B cell (primary cell): ENCODE results near the gene CD99L2. TPM values are rescaled to one million over a fixed set of nuclear protein-coding genes. Genes with fewer than 3 reads are reported as not detected.

Experiments used
- ATAC-seq: fragments of 200-7000 bp; cut with Tn5 transposase; one replicate; pipeline ENCODE4 v1.10.0; 2021; ENCODE audit warnings: low read depth, mild to moderate bottlenecking, moderate number of reproducible peaks, moderate library complexity
- CTCF ChIA-PET: fragments of 350-600 bp; sonication (Branson Sonifier 250); formaldehyde crosslinking; loops from one replicate; lab custom pipeline; 2021; ENCODE audit warnings: antibody characterized with exemption, inconsistent platforms; lab: Charles Lee
- POLR2A ChIA-PET: fragments of 350-600 bp; sonication (Branson Sonifier 250); formaldehyde crosslinking; loops from one replicate; lab custom pipeline; 2021; ENCODE audit warnings: antibody characterized with exemption; lab: Charles Lee
- DNase-seq: peaks from one replicate; pipeline ENCODE4 v3.0.0; 2013
- H2AFZ ChIP-seq: 2 replicates; pipeline ENCODE4 v1.6.1; 2012; ENCODE audit warnings: mild to moderate bottlenecking, low read depth, low read length; ENCODE audit not compliant: insufficient read depth, poor library complexity, severe bottlenecking
- H3K27ac ChIP-seq, 2 donors: 1 replicate in 1 of 2; 2 replicates in 1 of 2; pipeline ENCODE4 v1.5.1; 2012 to 2013; ENCODE audit warnings: low read length in 2 of 2, mild to moderate bottlenecking in 2 of 2, moderate library complexity in 1 of 2
- H3K27me3 ChIP-seq, 4 experiments: fragments of 200-600 bp in 1 of 4; sonication (generic) in 1 of 4; replicated peaks in 1 of 4; 1 replicate in 2 of 4; 2 replicates in 2 of 4; pipeline versions ENCODE4 v1.6.1 to v1.7.0; 2013 to 2016; ENCODE audit warnings: low read length in 3 of 4, mild to moderate bottlenecking in 2 of 4, mixed read lengths in 1 of 4, moderate library complexity in 1 of 4; ENCODE audit not compliant: insufficient read depth in 4 of 4, control insufficient read depth in 3 of 4; ENCODE audit errors: control extremely low read depth in 1 of 4
- H3K36me3 ChIP-seq, 2 experiments: replicated peaks in 1 of 2; 1 replicate in 1 of 2; 2 replicates in 1 of 2; pipeline versions ENCODE4 v1.6.1 to v1.7.1; 2013; ENCODE audit warnings: low read length in 1 of 2; ENCODE audit not compliant: insufficient read depth in 2 of 2, control insufficient read depth in 1 of 2; ENCODE audit errors: control extremely low read depth in 1 of 2, extremely low read depth in 1 of 2
- H3K4me1 ChIP-seq, 2 donors: fragments of 200-600 bp in 1 of 2; sonication (generic) in 1 of 2; 1 replicate in 1 of 2; 2 replicates in 1 of 2; pipeline versions ENCODE4 v1.5.1 to v1.6.1; 2013 to 2017; ENCODE audit warnings: low read length in 2 of 2; ENCODE audit not compliant: control insufficient read depth in 2 of 2, insufficient read depth in 2 of 2
- H3K4me2 ChIP-seq: replicated peaks from 2 replicates; pipeline ENCODE3; 2012; ENCODE audit warnings: mild to moderate bottlenecking, low read depth, low read length; ENCODE audit not compliant: poor library complexity, severe bottlenecking
- H3K4me3 ChIP-seq, 5 experiments: fragments of 200-600 bp in 1 of 5; sonication (generic) in 1 of 5; 1 replicate in 3 of 5; 2 replicates in 2 of 5; pipeline versions ENCODE4 v1.5.1 to v1.7.0; 2011 to 2016; ENCODE audit warnings: low read length in 4 of 5, mild to moderate bottlenecking in 4 of 5, low read depth in 2 of 5, control low read depth in 1 of 5, moderate library complexity in 1 of 5; ENCODE audit not compliant: insufficient read depth in 1 of 5; ENCODE audit errors: control extremely low read depth in 1 of 5, extremely low read depth in 1 of 5
- H3K79me2 ChIP-seq: fragments of 200-600 bp; sonication (generic); one replicate; pipeline ENCODE4 v1.6.0; 2016; ENCODE audit warnings: low read length; ENCODE audit not compliant: control insufficient read depth, insufficient read depth
- H3K9ac ChIP-seq: fragments of 200-600 bp; sonication (generic); 2 replicates; pipeline ENCODE4 v1.6.1; 2017; ENCODE audit warnings: mild to moderate bottlenecking, low read length, moderate library complexity
- H3K9me3 ChIP-seq, 3 donors: one replicate each; pipeline versions ENCODE4 v1.6.1 to v1.7.1; 2013; ENCODE audit warnings: low read length in 2 of 3; ENCODE audit not compliant: control insufficient read depth in 2 of 3, insufficient read depth in 1 of 3; ENCODE audit errors: control extremely low read depth in 1 of 3
- H4K20me1 ChIP-seq: 2 replicates; pipeline ENCODE4 v1.6.0; 2012; ENCODE audit warnings: mild to moderate bottlenecking, low read length; ENCODE audit not compliant: insufficient read depth, control insufficient read depth, poor library complexity, severe bottlenecking
- H3K27ac Mint-ChIP-seq: one replicate; pipeline ENCODE4 v1.8.0; 2021; ENCODE audit warnings: mixed read lengths
- H3K27me3 Mint-ChIP-seq: one replicate; pipeline ENCODE4 v1.8.0; 2021; ENCODE audit warnings: mixed read lengths
- H3K4me1 Mint-ChIP-seq: one replicate; pipeline ENCODE4 v1.8.0; 2021; ENCODE audit warnings: mixed read lengths
- H3K4me3 Mint-ChIP-seq: one replicate; pipeline ENCODE4 v1.8.0; 2021; ENCODE audit warnings: mixed read lengths
- H3K9me3 Mint-ChIP-seq: one replicate; pipeline ENCODE4 v1.8.0; 2022; ENCODE audit warnings: mixed read lengths; ENCODE audit not compliant: insufficient read depth
- EZH2 ChIP-seq: IDR thresholded peaks from 2 replicates; pipeline ENCODE4 v1.6.1; 2012; ENCODE audit warnings: borderline replicate concordance, low read depth, mild to moderate bottlenecking, moderate library complexity, low read length; ENCODE audit not compliant: insufficient read depth, poor library complexity, severe bottlenecking
- WGBS: methylation state at CpG from one replicate; pipeline ENCODE4 v1.1.5; 2013; ENCODE audit warnings: missing lambda C conversion rate; ENCODE audit not compliant: insufficient coverage; 5-methylcytosine and 5-hydroxymethylcytosine counted together
- intact Hi-C: fragments of 100-400 bp; cut with micrococcal nuclease; formaldehyde crosslinking; loops from one replicate; pipeline ENCODE4 v1.10.0; 2022
- polyA plus RNA-seq: library from polyadenylated mRNA; depleted of rRNA; stranded (reverse); fragments of >200 nt; gene quantifications from 2 replicates; pipeline ENCODE4 v1.2.3, GENCODE V29; 2012
- total RNA-seq, 2 donors: library from RNA; stranded (reverse); fragments of 120-200 nt in 1 of 2; gene quantifications; 1 replicate in 1 of 2; 2 replicates in 1 of 2; pipeline versions ENCODE4 v1.2.3 to v1.2.4, GENCODE V29; 2013 to 2022
- TF ChIP-seq, protein P1 (sequence below): fragments of 200-600 bp; IDR thresholded peaks from one replicate; pipeline ENCODE4 v1.8.0; 2022; ENCODE audit warnings: antibody characterized with exemption, mild to moderate bottlenecking

The CD99L2 gene
- total and polyA plus RNA-seq, 2 donors (not counting 1 experiment from before 2014, with no cell fraction given) = 8.7 to 17.8 TPM

DNA sequence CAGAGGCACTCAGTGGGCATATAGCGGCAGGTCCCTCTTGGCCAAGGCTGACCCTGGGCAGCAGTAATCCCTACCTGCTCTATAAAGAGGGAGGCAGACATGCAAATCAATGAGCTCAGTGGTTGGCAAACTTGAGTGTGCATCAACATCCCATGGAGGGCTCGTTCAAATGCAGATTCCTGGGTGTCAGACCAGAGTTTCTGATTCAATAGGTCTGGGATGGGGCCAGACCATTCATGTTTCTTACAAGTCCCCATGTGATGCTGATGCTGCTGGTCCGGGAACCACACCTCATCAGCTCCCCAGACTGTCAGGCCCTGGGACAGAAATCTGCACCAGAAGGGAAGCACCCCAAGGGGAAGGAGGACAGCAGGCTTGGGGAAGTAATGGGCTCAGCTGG, 45.8 kb upstream of the CD99L2 start:
- no peak for TF ChIP-seq EZH2
- TF ChIP-seq, protein P1, sequence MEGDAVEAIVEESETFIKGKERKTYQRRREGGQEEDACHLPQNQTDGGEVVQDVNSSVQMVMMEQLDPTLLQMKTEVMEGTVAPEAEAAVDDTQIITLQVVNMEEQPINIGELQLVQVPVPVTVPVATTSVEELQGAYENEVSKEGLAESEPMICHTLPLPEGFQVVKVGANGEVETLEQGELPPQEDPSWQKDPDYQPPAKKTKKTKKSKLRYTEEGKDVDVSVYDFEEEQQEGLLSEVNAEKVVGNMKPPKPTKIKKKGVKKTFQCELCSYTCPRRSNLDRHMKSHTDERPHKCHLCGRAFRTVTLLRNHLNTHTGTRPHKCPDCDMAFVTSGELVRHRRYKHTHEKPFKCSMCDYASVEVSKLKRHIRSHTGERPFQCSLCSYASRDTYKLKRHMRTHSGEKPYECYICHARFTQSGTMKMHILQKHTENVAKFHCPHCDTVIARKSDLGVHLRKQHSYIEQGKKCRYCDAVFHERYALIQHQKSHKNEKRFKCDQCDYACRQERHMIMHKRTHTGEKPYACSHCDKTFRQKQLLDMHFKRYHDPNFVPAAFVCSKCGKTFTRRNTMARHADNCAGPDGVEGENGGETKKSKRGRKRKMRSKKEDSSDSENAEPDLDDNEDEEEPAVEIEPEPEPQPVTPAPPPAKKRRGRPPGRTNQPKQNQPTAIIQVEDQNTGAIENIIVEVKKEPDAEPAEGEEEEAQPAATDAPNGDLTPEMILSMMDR = no peak
- ChIA-PET CTCF (no interaction called here), POLR2A (no interaction called here)
- Histone ChIP-seq H2AFZ (no peak overlapping the region), H3K27me3 (no peaks in the 10 kb centered on the region), H3K9me3 (no peaks in the 10 kb centered on the region), H4K20me1 (no peaks in the 10 kb centered on the region), H3K4me1 (no peaks in the 10 kb centered on the region), H3K4me2 (no peak overlapping the region), H3K9ac (no peak overlapping the region), H3K27ac (no peak overlapping the region), H3K36me3 (no peaks in the 10 kb centered on the region), H3K79me2 (no peaks in the 10 kb centered on the region), H3K4me3 (no peak overlapping the region)
- intact Hi-C loops = no loop called here
- DNase-seq (no peak), ATAC-seq (no peak)
- no CpG with 5 or more reads among the region's 3 CpGs for WGBS
- no peak overlapping the region for H3K4me3 Mint-ChIP-seq
- no peak overlapping the region for H3K27ac Mint-ChIP-seq
- peaks cover 4% of the 10 kb centered on the region for H3K27me3 Mint-ChIP-seq
- no peaks in the 10 kb centered on the region for H3K9me3 Mint-ChIP-seq
- no peaks in the 10 kb centered on the region for H3K4me1 Mint-ChIP-seq

DNA sequence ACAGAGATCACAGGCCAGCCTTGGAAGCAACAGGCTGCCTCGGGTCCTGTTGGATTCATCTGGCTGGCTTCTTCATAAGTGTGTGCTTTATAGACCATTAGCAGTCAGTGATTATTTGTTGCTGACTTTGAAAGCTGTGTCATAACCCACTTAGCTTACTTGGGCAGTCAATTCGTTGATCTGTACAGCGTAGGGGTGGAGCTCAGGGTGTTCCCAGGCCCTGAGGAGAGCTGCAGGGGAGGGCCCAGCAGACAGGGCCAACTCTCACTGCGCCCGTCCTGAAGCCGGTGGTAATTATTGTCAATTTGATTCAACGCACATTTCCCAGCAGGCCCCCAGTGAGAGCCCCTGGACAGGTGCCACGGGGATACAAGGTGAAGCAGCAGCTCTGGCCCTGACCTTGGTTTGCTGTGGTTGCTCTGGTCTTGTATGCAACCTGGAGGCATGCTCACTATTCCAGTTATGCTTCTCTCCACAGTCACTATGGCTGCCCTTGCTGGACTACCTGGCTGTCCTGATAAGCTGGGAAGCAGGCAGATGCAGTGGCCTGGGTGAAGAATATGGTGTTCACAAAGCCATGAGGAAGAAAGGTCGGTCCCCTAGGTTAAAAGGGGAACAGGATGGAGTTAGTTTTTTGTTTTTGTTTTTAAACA, 44.6 kb upstream of the CD99L2 start:
- CTCF ChIA-PET = no interaction called here
- 85% methylated on average over 7 of the region's 9 CpGs for WGBS
- H3K4me1 ChIP-seq = no peaks in the 10 kb centered on the region

More for the DNA sequence above, 44.6 kb upstream of the CD99L2 start:
- no peak overlapping the region for H3K4me3 Mint-ChIP-seq
- POLR2A ChIA-PET = no interaction called here
- ATAC-seq (no peak), DNase-seq (no peak)
- Histone ChIP-seq H3K9me3 (no peaks in the 10 kb centered on the region), H3K27ac (no peak overlapping the region), H3K4me2 (no peak overlapping the region), H4K20me1 (no peaks in the 10 kb centered on the region), H3K4me3 (no peak overlapping the region), H3K79me2 (no peaks in the 10 kb centered on the region), H3K36me3 (no peaks in the 10 kb centered on the region), H2AFZ (no peak overlapping the region), H3K27me3 (no peaks in the 10 kb centered on the region), H3K9ac (no peak overlapping the region)
- intact Hi-C loops = no loop called here
- H3K4me1 Mint-ChIP-seq = no peaks in the 10 kb centered on the region
- TF ChIP-seq EZH2 = no peak
- TF ChIP-seq, protein P1 = no peak
- H3K9me3 Mint-ChIP-seq = no peaks in the 10 kb centered on the region
- H3K27ac Mint-ChIP-seq = no peak overlapping the region
- peaks cover 4% of the 10 kb centered on the region for H3K27me3 Mint-ChIP-seq
